NCI-H510A (cell line): Measurements from ENCODE around the gene CEP57L1.
A peak's percentile ranks its signal among the peaks of the same experiment; 100 is the strongest.
"Not testable (repeated sequence)": the region's sequence is repeated elsewhere in the genome, so short reads cannot be mapped to it uniquely, and the experiment has no call there.

ENCODE experiments used
- DNase-seq: peaks from one replicate; lab custom pipeline; 2025; lab: John Stamatoyannopoulos, UW

Gene CEP57L1

DNA sequence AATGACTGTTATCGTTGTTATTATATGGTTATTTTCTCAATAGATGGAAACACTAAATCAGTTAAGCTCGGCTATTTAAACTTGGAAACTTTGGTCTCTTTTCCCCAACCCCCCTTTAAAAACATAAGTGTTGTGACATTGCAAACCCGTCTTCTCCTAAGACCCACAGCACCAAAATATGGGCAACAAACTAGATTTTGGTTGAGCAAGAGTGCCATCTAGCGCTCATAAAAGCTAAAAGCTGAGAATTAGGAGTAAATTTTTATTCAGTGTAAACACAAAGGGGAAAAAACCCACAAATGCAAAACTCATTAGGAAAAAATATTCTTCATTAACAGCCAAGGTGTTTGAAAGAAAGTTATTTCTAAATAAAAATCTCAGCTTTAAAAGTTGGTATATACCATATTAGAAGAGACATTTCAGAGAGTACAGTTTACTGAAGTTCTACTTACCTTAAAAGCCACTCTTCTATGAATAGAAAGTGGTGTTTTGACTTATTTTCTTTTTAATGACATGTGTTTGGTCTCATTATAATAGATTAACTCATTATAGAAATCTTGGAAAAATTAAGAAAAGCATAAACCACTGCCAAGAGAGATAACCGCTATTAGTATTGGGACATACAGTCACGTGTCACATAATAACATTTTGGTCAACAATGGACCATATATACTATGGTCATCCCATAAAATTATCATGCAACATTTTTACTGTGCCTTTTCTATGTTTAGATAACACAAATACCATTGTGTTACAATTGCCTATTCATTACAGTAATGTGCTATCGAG lies 21.8 kb upstream of the CEP57L1 start:
- no peak for DNase-seq

DNA sequence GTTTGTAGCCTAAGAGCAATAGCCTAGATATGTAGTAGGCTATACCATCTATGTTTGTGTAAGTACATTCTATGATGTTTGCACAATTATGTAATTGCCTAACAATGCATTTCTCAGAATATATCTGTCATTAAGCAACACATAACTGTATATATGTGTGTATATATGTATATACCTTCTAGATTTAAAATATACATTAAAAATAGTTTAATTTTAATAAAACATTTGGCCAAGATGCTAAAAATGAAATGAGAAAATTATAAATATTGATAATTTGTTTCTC lies 21.2 kb upstream of the CEP57L1 start:
- DNase-seq, result no peak

DNA sequence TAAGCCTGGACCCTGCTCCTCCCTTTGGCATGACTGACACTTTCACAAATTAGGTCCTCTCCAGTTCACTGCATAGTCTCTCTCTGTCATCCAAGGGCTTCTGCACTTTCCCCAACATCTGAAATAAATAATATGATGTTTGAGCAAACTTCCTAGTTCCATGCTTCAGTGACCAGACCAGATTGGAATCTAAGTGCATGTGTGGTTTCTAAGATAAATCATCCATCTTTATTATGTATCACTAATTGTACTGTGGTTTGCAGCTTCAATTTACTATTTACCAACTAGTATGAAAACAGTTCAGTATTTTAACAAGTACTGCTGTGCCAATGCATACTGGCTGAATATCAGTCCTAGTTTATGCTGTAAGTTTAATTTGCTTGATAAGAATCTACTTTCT lies 19.4 kb upstream of the CEP57L1 start:
- DNase-seq, result no peak

DNA sequence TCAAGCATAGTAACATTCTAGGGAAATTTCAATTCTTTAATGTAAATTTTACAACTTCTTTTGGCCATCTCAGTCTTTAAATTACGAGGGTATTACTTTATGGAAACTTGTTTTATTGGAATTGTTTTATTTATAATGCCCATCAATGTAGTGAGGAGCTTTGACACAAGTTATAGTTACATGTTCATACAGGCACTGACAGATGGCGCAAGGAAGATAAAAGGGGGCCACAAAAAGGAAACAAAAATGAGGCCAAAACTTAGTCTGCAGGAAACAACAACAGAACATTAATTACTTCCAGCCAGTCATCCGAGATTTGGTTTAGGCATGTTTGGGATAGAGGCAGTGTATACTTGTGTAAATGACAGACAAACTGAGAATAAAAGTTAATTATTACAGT lies 18.9 kb upstream of the CEP57L1 start:
- no peak for DNase-seq

DNA sequence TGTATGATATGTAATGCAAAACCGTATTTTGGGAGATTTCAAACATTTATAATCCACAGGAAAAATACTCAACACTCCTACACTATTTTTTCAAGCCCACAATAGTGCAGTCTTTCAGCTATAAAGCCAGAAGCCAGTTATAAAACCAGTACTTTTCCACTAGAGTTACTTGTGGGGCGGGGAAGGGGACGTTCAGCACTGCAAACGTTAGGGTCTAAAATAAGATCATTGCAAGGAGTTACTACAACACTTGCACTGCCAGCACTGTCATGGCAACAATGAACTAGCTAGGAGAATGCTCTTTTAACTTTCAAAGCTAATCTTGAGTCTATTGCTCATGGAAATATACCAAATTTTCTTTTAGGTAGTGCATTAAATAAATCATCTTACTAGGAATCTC lies 15.3 kb upstream of the CEP57L1 start:
- no peak for DNase-seq

DNA sequence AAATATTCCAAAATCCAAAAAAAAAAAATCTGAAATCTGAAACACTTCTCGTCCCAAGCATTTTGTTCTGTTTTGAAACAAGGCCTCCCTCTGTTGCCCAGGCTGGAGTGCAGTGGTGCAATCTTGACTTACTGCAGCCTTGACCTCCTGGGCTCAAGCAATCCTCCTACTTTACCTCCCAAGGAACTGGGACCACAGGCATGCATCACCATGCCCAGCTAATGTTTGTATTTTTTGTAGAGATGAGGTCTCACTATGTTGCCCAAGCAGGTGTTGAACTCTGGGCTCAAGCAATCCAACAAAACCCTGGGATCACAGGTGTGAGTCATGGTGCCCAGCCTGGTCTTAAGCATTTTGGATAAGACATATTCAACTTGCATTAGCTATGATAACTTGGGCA lies 14.3 kb upstream of the CEP57L1 start:
- no peak for DNase-seq

DNA sequence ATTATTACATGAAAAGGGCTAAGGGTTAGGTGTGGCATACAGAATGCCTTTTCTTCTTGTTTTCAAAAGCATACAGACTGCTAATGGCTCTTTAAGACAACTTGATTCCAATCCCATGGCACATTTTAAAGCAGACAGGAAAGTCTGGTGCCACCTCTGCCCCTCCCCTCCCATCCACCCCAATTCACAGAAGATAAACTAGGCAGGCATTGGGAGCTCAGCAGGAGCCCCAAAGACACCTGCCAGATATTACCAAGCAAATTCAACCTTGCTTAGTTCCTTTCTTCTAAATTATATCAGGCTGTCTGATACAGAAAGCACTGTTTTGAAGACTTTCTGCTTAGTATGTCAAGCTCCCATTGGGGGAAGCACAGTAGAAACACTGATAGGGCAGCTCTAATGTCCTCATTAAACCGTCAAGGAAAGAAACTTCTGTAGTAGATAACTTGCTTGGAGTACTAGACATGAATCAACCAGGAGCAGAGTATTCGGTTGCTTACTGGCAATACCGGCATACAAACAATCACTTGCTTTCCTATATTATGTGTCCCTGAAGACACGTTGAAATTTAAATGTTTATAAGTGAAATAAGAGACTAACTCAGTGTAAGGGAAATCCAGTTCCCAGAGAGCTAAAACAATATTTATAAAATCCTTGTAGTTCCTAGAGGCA lies 13.7 kb upstream of the CEP57L1 start:
- no peak for DNase-seq

DNA sequence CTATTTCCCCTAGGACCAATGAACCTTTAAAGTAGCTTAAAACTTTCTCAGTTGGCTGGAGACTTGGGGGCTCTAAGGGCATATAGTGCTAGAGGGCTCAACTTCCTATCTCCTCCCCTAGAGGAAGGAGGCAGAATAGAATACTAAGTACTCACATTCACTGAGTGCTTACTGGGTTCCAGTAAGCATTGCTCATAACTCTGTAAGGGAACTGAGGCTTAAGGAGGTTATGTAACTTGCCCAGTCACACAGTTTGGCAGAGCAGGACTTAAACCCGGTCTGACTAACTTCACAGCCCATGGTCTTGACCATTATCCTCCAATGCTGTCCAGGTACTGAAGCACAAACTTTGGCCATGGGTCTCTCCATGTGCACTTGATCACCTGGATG lies 13.1 kb upstream of the CEP57L1 start:
- no peak for DNase-seq

DNA sequence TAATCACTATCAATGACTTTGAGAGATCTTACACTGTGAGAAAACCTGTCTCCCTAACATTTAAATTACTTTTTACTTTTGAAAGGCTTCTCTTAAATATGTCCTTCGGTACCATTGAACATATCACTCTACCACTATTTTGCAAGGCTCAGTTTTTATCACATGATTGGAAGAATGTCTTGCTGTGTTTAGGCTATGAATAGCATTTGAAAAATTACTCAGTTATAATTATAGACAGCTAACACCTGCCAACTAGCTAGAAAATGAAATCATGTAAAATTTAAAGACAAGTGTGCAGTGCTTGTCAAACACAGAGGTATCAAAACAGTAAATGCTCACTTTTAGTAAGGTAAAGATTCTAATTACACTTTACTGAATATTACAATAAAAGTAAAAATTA lies 11.7 kb upstream of the CEP57L1 start:
- no peak for DNase-seq

DNA sequence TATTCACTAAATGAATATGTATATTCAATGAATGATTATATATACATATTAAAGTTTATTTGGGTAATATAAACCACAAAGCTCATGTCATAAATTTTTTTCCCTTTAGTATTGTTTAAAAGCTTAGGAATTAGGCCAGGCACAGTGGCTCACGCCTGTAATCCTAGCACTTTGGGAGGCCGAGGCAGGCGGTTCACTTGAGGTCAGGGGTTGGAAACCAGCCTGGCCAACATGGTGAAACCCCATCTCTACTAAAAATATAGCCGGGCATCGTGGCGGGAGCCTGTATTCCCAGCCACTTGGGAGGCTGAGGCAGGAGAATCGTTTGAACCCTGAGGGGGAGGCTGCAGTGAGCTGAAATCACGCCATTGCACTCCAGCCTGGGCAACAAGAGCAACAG lies 11.2 kb upstream of the CEP57L1 start:
- DNase-seq, result not testable (repeated sequence)

DNA sequence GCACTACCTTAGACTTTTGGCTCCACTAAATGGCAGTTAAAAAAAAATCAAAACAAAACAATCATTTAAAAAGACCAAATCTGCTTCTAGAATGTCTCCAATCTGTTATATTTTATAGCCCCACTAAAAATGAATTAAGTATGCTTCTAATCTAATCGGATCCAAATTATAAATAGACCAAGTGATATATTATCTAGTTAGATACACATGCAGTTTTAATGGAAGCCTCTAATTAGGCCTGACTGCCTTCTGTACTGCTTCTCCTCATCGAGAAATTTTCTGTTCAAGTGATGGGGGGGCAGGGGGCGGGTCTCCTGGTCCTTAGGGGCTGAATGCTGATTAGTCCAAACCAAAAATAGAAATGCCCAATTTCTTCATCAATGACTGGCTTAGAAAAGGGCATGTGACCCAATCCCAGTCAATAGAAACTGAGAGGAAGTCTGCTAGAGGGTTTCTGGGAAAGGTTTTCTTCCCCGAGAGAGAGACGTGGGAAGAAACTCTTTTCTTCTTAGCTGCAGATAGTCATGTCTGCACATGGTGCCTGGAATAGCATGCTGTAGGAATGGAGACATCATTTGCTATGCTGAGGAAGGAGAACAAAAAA lies 7.5 kb upstream of the CEP57L1 start:
- no peak for DNase-seq

DNA sequence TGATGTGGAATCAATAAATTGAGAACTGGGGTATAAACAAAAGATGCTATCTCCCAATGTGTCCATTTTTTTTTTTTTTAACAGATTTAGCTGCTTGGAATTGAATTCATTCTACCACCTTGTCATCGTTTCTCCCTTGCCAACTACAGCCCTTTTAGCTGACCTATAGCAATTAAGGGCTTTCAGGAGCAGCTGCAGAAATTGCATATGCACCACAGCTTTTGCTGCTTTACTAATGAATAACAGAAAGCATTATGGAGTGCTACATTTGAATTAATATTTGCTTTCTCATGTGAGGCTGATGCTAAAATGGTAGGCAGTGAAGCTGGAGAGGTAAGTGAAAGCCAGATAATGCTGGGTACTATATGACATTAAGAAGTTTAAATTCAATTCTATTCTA lies 6.3 kb upstream of the CEP57L1 start:
- DNase-seq, result no peak

DNA sequence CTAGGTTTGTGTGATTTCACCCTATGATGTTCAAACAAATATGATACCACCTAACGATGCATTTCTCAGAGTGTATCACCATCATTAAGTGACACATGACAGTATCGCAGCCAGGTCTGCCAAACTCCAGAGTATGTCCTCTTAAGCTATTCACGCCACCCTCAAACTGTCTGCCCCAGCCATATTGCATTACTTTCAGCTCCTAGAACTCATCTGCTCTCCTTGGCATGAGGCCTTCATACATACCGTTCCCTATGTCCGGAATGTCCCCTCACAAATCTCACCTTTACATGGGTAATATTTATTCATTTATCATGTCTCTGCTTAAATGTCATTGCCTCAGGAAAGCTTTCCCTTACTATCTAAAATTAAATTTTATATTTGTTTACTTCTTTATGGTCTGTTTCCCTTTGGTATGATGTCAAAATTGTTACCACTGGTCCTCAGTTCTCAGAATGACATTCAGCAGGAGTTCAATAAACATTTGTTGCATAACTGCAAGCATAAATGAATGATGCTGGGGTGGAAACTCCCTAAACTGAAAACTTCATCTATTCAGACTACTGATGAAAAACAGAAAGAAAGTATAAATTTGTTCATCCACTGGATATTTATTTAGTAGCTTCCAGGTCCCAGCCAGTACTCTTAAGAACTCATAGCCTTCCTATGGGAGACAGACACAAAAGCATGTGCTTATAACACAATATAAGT lies 3.8 kb upstream of the CEP57L1 start:
- DNase-seq, result no peak

DNA sequence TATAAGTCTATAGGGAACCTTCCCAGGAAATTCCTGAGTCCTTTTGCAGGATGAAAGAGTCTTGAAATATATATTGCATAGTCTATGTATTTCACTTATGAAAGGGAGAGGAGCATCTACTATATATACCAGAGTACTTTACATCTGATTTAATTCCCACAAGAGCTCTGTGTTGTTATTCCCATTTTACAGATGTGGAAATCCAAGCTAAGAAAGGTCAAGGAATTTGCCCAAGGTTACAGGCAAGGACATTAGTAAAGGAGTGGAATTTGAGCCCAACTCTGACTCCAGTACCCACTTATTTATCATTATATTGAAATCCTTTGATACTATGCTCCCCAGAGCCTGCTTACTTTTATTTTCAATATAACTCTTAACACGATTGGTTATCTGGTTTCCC lies 3.2 kb upstream of the CEP57L1 start:
- DNase-seq, result no peak

DNA sequence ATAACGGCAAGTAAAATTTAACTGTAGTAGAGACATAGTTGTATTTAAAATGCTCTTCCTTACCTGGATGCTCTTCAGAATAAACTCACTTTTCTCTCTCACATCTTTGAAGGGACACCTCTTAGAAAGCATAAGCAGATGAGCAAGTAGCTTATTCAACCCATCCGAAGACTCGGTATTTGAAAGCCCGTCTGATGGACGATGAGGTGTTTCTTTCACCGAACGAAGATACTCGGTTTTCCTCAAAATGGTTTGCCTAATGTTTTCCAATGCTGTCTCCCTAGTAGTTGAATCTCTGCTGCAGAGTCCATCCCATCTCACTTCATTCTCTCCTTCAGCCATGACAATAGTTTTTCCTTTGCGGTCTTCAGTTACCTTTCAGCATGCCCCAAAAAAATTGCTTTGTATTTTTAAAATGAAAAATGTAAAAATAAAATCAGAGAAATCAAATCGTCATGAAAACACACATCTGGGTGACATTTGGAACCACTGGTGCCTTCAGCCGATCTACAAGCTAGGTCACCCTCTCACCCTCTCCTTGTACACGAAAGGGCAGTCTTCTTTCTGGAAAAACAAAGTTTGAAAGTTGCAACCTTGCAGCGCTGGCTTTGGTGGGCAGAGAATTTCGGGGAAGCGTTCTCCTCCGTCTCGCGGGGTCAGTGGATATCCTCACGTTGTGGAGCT lies 1.4 kb upstream of the CEP57L1 start:
- no peak for DNase-seq

DNA sequence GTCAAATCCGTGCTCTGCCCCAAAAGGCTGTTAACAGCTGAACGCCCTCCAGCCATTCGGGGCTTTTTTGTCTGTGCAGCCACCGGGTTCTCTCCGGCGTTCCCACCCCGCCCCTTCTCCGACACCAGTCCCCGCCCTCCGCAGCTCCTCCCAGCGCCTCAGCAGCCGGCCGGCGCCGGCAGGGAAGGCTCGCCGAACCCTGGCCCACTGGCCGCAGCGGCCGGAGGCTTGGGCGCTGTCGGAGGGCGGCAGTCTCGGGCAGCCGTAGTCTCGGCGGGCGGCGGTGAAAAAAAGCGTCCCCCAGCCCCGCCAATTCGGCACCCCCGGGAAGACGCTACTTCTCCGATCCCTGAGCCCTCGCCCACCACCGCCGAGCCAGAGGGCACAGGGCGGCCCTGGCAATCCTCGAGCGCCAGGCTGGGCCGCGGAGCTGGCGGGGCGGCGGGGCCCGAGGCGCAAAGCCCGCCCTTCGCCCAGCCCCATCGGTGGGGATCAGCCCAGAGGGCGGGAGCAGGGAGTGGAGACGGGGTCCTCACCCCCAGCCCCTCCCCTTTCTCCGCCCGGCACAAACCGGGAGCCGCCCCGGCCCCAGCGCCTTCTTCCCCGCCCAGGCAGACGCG lies 781 bp upstream of the CEP57L1 start, which contains the start of gene SESN1:
Gene SESN1 (minus strand): TSS at position 431 of the 620 bp plus-strand sequence. CDS start 773 bp downstream, outside the sequence.
- DNase-seq, result peak; percentile 6

DNA sequence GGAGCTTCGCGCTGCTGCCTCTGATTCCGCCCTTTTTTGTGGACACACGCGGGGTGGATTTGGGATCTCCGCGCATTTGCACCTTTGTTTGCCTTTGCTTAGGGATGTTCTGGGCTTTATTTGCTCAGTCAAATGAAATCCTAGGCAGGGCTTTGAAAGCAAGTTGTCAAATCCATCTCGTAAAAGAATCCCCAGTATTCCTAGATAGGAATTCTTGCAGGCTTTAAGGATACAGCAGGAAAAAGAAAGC lies 453 bp downstream of the CEP57L1 start:
- DNase-seq, result no peak

DNA sequence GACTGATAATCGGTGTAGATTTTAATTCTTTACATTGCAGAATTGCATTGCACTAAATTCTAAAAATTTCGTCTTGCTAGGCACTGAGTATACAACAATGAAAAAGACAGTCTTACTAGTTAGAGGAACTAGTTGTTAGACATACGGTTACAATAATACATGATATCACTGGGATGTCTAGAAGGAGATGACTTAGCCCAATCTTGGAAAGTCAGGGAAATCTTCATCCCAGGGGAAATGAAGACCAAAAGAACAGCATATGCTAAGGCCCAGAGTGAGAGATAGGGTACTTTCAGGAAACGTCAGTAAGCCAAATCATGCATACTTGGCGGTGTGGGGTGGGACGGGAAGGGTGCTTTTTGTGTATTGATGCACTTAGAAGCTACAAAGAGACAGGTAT lies 901 bp downstream of the CEP57L1 start:
- DNase-seq, result no peak

DNA sequence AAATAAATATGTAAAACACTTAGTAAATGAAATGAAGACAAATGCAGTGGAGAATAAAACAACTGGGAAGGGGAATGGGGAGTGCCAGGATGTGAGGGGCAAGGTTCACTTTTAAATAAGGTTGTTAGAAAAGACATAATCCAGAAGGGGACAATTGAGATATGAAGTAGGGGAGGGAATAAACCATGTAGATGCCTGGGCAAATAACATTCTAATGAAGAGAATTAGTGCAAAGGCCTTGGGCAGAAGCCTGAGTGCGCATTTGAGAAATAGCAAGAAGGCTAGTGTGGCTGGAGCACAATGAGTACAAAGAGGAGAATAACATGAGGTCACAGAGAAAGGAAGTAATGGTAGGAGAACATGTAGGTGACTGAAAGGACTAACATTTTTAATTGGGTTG lies 2.4 kb downstream of the CEP57L1 start:
- DNase-seq, result no peak

DNA sequence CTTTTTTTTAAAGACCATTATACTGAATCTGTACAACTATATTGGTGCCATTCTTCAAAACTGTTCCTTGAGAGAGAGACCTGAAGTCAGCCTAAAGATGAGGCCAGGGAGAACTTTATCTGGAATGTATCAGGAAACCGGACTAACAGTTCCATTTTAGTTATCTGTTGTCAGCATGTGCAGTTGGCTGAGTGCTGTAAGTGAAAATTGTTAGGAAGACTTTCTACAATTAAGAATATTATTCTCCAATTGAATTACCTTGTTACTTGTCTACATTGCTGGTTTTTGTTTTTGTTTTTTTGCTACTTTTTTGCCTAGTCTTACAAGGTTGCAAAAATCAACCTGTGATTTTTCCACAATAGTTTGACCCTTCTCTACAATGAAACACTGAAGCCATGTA lies 7.5 kb downstream of the CEP57L1 start:
- DNase-seq, result no peak

DNA sequence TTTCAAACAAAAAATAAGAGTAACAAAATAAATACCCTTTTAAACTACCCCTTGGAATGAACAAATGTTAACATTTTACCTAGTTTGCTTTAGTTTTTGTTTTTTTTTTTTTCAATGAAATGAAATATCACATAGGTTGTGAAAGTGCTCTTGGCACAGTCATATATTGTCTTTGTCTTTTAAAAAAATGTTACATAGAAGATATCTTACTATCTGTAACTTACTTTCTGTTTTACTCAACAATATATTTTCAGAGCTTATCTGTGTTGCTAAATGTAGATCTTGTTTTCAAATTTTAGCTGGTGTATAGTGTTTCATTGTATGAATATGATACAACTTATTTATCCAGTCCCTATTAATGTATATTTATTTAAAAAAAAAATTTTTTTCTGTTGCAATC lies 8.6 kb downstream of the CEP57L1 start:
- DNase-seq, result no peak

DNA sequence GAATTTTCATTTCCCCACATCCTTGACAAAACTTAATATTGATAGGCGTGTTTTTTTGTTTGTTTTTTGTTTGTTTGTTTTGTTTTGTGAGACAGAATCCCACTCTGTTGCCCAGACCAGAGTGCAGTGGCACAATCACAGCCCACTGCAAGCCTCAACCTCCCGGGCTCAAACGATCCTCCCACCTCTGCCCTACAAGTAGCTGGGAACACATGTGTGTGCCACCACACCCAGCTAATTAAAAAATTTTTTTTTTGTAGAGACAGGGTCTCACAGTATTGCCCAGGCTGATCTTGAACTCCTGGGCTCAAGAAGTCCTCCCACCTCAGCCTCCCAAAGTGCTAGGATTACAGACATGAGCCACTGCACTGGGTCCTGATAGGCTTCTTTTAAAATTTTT lies 9.2 kb downstream of the CEP57L1 start:
- no peak for DNase-seq
